Mesenchymal stem cell (in vitro differentiated cells and primary cell): ENCODE measurements around the gene TGFBR1.

Experiments
- DNase-seq: peaks from one replicate; pipeline ENCODE4 v3.0.0-alpha.2; 2013
- H2AFZ ChIP-seq: one replicate; pipeline ENCODE4 v1.6.1; 2013; ENCODE audit warnings: low read depth, mild to moderate bottlenecking, control low read depth, inconsistent platforms, low read length, moderate library complexity
- H2AK5ac ChIP-seq: 2 replicates; pipeline ENCODE4 v1.6.1; 2013; ENCODE audit warnings: low read length, moderate library complexity, mild to moderate bottlenecking, inconsistent platforms; ENCODE audit not compliant: severe bottlenecking
- H2BK120ac ChIP-seq: one replicate; pipeline ENCODE4 v1.6.1; 2013; ENCODE audit warnings: low read depth, mild to moderate bottlenecking, inconsistent platforms, low read length, moderate library complexity
- H2BK12ac ChIP-seq, 2 experiments: one replicate each; pipeline ENCODE4 v1.6.1; 2013; ENCODE audit warnings: inconsistent platforms in 2 of 2, low read length in 2 of 2, mild to moderate bottlenecking in 2 of 2, moderate library complexity in 2 of 2, control low read depth in 1 of 2
- H2BK15ac ChIP-seq: one replicate; pipeline ENCODE4 v1.6.1; 2013; ENCODE audit warnings: mild to moderate bottlenecking, low read depth, inconsistent platforms; ENCODE audit not compliant: poor library complexity, severe bottlenecking
- H2BK5ac ChIP-seq: 2 replicates; pipeline ENCODE4 v1.6.1; 2013; ENCODE audit warnings: low read depth, mild to moderate bottlenecking, low read length, control low read depth, inconsistent platforms; ENCODE audit not compliant: poor library complexity, severe bottlenecking
- H3K14ac ChIP-seq, 2 experiments: one replicate each; pipeline ENCODE4 v1.6.1; 2013; ENCODE audit warnings: inconsistent platforms in 2 of 2, low read length in 2 of 2, control low read depth in 1 of 2, mild to moderate bottlenecking in 1 of 2, moderate library complexity in 1 of 2
- H3K18ac ChIP-seq, 2 experiments: one replicate each; pipeline ENCODE4 v1.6.1; 2013; ENCODE audit warnings: inconsistent platforms in 2 of 2, low read length in 2 of 2, control low read depth in 1 of 2, low read depth in 1 of 2, mild to moderate bottlenecking in 1 of 2
- H3K23ac ChIP-seq, 2 experiments: one replicate each; pipeline ENCODE4 v1.6.1; 2013; ENCODE audit warnings: inconsistent platforms in 2 of 2, low read length in 2 of 2, mild to moderate bottlenecking in 2 of 2, moderate library complexity in 2 of 2, control low read depth in 1 of 2
- H3K27ac ChIP-seq: 2 replicates; pipeline ENCODE4 v1.5.1; 2013; ENCODE audit warnings: mild to moderate bottlenecking, moderate library complexity, low read length, control low read depth, inconsistent platforms; ENCODE audit not compliant: poor library complexity, severe bottlenecking
- H3K27me3 ChIP-seq, 2 experiments: 2 replicates each; pipeline versions ENCODE4 v1.6.1 to v1.7.0; 2013; ENCODE audit warnings: low read length in 2 of 2, mild to moderate bottlenecking in 2 of 2, moderate library complexity in 2 of 2, control low read depth in 1 of 2, inconsistent platforms in 1 of 2; ENCODE audit not compliant: control insufficient read depth in 1 of 2, insufficient read depth in 1 of 2
- H3K36me3 ChIP-seq, 2 experiments: 2 replicates each; pipeline versions ENCODE4 v1.6.1 to v1.7.0; 2013; ENCODE audit warnings: low read length in 2 of 2, control low read depth in 1 of 2, inconsistent platforms in 1 of 2, low read depth in 1 of 2, mild to moderate bottlenecking in 1 of 2; ENCODE audit not compliant: insufficient read depth in 2 of 2, control insufficient read depth in 1 of 2
- H3K4ac ChIP-seq, 2 experiments: one replicate each; pipeline ENCODE4 v1.6.1; 2013; ENCODE audit warnings: inconsistent platforms in 2 of 2, low read length in 2 of 2, mild to moderate bottlenecking in 2 of 2, moderate library complexity in 2 of 2, control low read depth in 1 of 2, low read depth in 1 of 2
- H3K4me1 ChIP-seq: 2 replicates; pipeline ENCODE4 v1.6.1; 2013; ENCODE audit warnings: low read depth, low read length, control low read depth; ENCODE audit not compliant: control insufficient read depth, insufficient read depth
- H3K4me2 ChIP-seq: 2 replicates; pipeline ENCODE4 v1.6.1; 2013; ENCODE audit warnings: low read length, mild to moderate bottlenecking, inconsistent platforms; ENCODE audit not compliant: poor library complexity, severe bottlenecking
- H3K4me3 ChIP-seq, 2 experiments: 2 replicates each; pipeline versions ENCODE4 v1.5.1 to v1.7.0; 2013; ENCODE audit warnings: low read length in 2 of 2, mild to moderate bottlenecking in 2 of 2, control low read depth in 1 of 2, low read depth in 1 of 2; ENCODE audit not compliant: insufficient read depth in 1 of 2
- H3K79me1 ChIP-seq: replicated peaks from 2 replicates; pipeline ENCODE4 v1.6.1; 2013; ENCODE audit warnings: mild to moderate bottlenecking, control low read depth, low read length, inconsistent platforms; ENCODE audit not compliant: poor library complexity, severe bottlenecking
- H3K9ac ChIP-seq: 2 replicates; pipeline ENCODE4 v1.7.0; 2013; ENCODE audit warnings: mild to moderate bottlenecking, low read length, moderate library complexity
- H3K9me3 ChIP-seq: 2 replicates; pipeline ENCODE4 v1.7.0; 2013; ENCODE audit warnings: mild to moderate bottlenecking, low read length; ENCODE audit not compliant: control insufficient read depth
- H4K8ac ChIP-seq: one replicate; pipeline ENCODE4 v1.6.1; 2013; ENCODE audit warnings: inconsistent platforms, mild to moderate bottlenecking, low read length, moderate library complexity
- H4K91ac ChIP-seq: one replicate; pipeline ENCODE4 v1.6.1; 2013; ENCODE audit warnings: mild to moderate bottlenecking, low read length, inconsistent platforms
- WGBS: methylation state at CpG from one replicate; pipeline ENCODE4 v1.1.7; 2013; ENCODE audit warnings: mixed read lengths; 5-methylcytosine and 5-hydroxymethylcytosine counted together

The TGFBR1 gene

DNA sequence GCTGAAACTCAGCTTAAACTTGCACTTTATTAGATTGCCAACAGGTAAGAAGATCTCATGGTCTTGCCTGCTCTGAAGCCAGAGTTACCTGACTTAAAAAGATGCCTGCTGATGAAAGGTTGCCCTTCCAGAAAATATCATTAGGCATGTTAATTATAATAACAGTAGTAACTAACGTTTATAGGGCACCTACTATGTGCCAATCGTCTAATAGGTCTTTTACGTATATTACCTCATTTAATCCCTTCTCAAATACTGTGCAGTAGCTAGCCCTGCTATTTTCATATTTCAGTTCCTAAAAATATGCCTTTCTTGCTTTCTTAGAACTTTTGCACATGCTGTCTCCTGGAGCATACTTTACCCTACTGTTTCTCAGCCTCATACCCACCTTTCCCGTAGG is 40.1 kb downstream of the TGFBR1 start:
- 97% methylated on average over 4 of the region's 4 CpGs for WGBS
- Histone ChIP-seq H3K9ac (no peak overlapping the region), H2AK5ac (no peak overlapping the region), H3K36me3 (peaks cover 6 to 87% of the 10 kb centered on the region in 2 experiments), H3K14ac (no peak overlapping the region), H3K4me2 (no peak overlapping the region), H3K4ac (no peak overlapping the region), H3K18ac (no peak overlapping the region), H3K23ac (no peak overlapping the region), H3K4me3 (no peak overlapping the region), H3K9me3 (no peaks in the 10 kb centered on the region), H3K27ac (no peak overlapping the region), H3K4me1 (no peaks in the 10 kb centered on the region), H4K8ac (no peak overlapping the region), H2AFZ (no peak overlapping the region), H2BK12ac (no peak overlapping the region), H3K27me3 (no peaks in the 10 kb centered on the region), H2BK15ac (no peak overlapping the region), H4K91ac (no peak overlapping the region), H3K79me1 (peaks cover 5% of the 10 kb centered on the region), H2BK120ac (no peak overlapping the region), H2BK5ac (no peak overlapping the region)
- DNase-seq, result no peak

DNA sequence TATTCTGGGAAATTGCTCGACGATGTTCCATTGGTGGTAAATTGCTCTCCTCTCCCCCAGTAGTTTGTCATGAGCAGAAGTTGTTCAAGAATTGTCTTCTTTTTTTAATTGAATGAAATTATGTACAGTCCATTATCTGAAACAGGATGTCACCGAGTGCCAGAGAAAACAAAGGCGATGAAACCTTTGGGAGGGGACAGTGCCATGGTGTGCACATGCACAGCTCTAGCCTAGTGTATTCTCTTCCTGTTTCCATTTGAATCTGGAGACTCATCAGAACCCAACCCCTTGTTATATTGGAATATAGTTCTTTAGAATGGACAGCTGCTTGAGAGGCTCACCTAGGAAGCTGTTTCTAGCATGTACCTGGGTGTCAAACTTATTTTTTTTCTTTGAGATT is 41.7 kb downstream of the TGFBR1 start:
- Histone ChIP-seq H2AK5ac (no peak overlapping the region), H2BK12ac (no peak overlapping the region), H3K4me1 (no peaks in the 10 kb centered on the region), H2BK15ac (no peak overlapping the region), H4K8ac (no peak overlapping the region), H3K9me3 (no peaks in the 10 kb centered on the region), H2BK5ac (no peak overlapping the region), H3K4me3 (no peak overlapping the region), H3K79me1 (peaks cover 3% of the 10 kb centered on the region), H3K4me2 (no peak overlapping the region), H3K36me3 (peaks cover 6 to 94% of the 10 kb centered on the region in 2 experiments), H3K27ac (no peak overlapping the region), H3K4ac (no peak overlapping the region), H3K14ac (no peak overlapping the region), H3K27me3 (no peaks in the 10 kb centered on the region), H4K91ac (no peak overlapping the region), H2AFZ (no peak overlapping the region), H3K23ac (no peak overlapping the region), H2BK120ac (no peak overlapping the region), H3K9ac (no peak overlapping the region), H3K18ac (no peak overlapping the region)
- no peak for DNase-seq
- 100% methylated on average over 4 of the region's 4 CpGs for WGBS

DNA sequence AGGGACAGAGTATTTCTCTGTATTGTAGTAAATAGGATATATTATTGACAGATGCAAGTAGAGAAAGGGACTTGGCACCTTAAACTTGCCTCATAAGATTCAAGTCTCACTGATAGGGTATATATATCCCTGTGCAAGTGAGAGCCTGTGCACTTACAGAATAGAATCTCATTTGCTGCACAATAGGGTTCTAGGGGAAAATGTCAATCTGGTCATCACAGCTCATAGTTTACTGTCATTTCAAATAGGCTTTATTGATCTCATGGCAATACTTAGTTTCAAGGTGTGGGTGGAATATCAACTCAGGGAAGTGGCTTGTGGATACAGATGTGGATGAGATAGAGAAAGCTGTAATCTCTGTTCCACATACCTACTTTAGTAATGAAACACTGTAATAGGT is 42.3 kb downstream of the TGFBR1 start:
- Histone ChIP-seq H3K79me1 (peaks cover 5% of the 10 kb centered on the region), H3K4me2 (no peak overlapping the region), H3K23ac (no peak overlapping the region), H3K9me3 (no peaks in the 10 kb centered on the region), H3K36me3 (peaks cover 10 to 96% of the 10 kb centered on the region in 2 experiments), H2BK12ac (no peak overlapping the region), H3K18ac (no peak overlapping the region), H2AK5ac (no peak overlapping the region), H2BK15ac (no peak overlapping the region), H3K4me1 (no peaks in the 10 kb centered on the region), H3K27me3 (no peaks in the 10 kb centered on the region), H2BK120ac (no peak overlapping the region), H3K27ac (no peak overlapping the region), H2AFZ (no peak overlapping the region), H3K4me3 (no peak overlapping the region), H3K4ac (no peak overlapping the region), H3K9ac (no peak overlapping the region), H2BK5ac (no peak overlapping the region), H3K14ac (no peak overlapping the region), H4K8ac (no peak overlapping the region), H4K91ac (no peak overlapping the region)
- no peak for DNase-seq

DNA sequence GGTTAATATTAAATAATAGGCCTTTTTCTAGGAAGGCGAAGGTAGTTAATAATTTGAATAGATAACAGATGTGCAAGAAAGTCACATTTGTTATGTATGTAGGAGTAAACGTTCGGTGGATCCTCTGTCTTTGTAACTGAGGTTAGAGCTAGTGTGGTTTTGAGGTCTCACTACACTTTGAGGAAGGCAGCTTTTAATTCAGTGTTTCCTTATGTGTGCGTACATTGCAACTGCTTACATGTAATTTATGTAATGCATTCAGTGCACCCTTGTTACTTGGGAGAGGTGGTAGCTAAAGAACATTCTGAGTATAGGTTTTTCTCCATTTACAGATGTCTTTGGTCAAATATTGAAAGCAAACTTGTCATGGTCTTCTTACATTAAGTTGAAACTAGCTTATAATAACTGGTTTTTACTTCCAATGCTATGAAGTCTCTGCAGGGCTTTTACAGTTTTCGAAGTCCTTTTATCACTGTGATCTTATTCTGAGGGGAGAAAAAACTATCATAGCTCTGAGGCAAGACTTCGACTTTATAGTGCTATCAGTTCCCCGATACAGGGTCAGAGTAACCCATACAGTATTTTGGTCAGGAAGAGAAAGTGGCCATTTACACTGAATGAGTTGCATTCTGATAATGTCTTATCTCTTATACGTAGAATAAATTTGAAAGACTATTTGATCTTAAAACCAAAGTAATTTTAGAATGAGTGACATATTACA is 45.7 kb downstream of the TGFBR1 start:
- H2BK5ac ChIP-seq, result no peak overlapping the region
- H2BK15ac ChIP-seq, result no peak overlapping the region
- no peak overlapping the region for H3K9ac ChIP-seq
- no peak overlapping the region for H2AK5ac ChIP-seq
- H3K4me2 ChIP-seq, result no peak overlapping the region
- no peak for DNase-seq
- no peaks in the 10 kb centered on the region for H3K9me3 ChIP-seq
- H2BK12ac ChIP-seq, result no peak overlapping the region
- H3K14ac ChIP-seq, result no peak overlapping the region
- H3K36me3 ChIP-seq, result peaks cover 8 to 66% of the 10 kb centered on the region in 2 experiments
- no peak overlapping the region for H4K91ac ChIP-seq
- H3K4ac ChIP-seq, result no peak overlapping the region
- no peaks in the 10 kb centered on the region for H3K4me1 ChIP-seq
- no peak overlapping the region for H3K4me3 ChIP-seq
- H4K8ac ChIP-seq, result no peak overlapping the region
- no peak overlapping the region for H3K18ac ChIP-seq
- WGBS, result 89% methylated on average over 8 of the region's 8 CpGs
- H3K27me3 ChIP-seq, result no peaks in the 10 kb centered on the region
- H3K79me1 ChIP-seq, result peaks cover 4% of the 10 kb centered on the region
- H3K23ac ChIP-seq, result no peak overlapping the region
- H2AFZ ChIP-seq, result no peak overlapping the region
- H2BK120ac ChIP-seq, result no peak overlapping the region
- H3K27ac ChIP-seq, result no peak overlapping the region
